PFSK-1 (cell line): ENCODE results near the gene AP2B1.

Experiments used
- FOXP2 ChIP-seq: optimal IDR thresholded peaks from 2 replicates; pipeline ENCODE3; 2011; ENCODE audit warnings: borderline replicate concordance, control low read depth, inconsistent platforms; ENCODE audit not compliant: insufficient read depth; ENCODE audit errors: extremely low read length, extremely low read depth
- POLR2AphosphoS5 ChIP-seq: IDR thresholded peaks from 2 replicates; pipeline ENCODE4 v1.6.1; 2012; ENCODE audit warnings: low read depth, mild to moderate bottlenecking, control low read depth, low read length, moderate library complexity
- SIN3A ChIP-seq: IDR thresholded peaks from 2 replicates; pipeline ENCODE4 v1.6.1; 2012; ENCODE audit warnings: mild to moderate bottlenecking, low read length, moderate library complexity, borderline replicate concordance; ENCODE audit not compliant: insufficient read depth
- TAF1 ChIP-seq: IDR thresholded peaks from 2 replicates; pipeline ENCODE4 v1.6.1; 2012; ENCODE audit warnings: low read length, control low read depth, borderline replicate concordance; ENCODE audit not compliant: insufficient read depth
- TF ChIP-seq, protein P1 (sequence below), 2 experiments: IDR thresholded peaks; 2 replicates each; pipeline versions ENCODE4 v1.6.1 to v1.8.0; 2011 to 2012; ENCODE audit warnings: low read depth in 2 of 2, low read length in 2 of 2, control low read depth in 1 of 2, inconsistent platforms in 1 of 2, mild to moderate bottlenecking in 1 of 2, moderate library complexity in 1 of 2; ENCODE audit not compliant: insufficient read depth in 1 of 2

The AP2B1 gene

GRCh38 chr17:35729405-35729833 is 142.3 kb downstream of the AP2B1 start:
- TF ChIP-seq SIN3A (no peak), FOXP2 (no peak), POLR2AphosphoS5 (no peak), TAF1 (no peak)
- TF ChIP-seq, protein P1, sequence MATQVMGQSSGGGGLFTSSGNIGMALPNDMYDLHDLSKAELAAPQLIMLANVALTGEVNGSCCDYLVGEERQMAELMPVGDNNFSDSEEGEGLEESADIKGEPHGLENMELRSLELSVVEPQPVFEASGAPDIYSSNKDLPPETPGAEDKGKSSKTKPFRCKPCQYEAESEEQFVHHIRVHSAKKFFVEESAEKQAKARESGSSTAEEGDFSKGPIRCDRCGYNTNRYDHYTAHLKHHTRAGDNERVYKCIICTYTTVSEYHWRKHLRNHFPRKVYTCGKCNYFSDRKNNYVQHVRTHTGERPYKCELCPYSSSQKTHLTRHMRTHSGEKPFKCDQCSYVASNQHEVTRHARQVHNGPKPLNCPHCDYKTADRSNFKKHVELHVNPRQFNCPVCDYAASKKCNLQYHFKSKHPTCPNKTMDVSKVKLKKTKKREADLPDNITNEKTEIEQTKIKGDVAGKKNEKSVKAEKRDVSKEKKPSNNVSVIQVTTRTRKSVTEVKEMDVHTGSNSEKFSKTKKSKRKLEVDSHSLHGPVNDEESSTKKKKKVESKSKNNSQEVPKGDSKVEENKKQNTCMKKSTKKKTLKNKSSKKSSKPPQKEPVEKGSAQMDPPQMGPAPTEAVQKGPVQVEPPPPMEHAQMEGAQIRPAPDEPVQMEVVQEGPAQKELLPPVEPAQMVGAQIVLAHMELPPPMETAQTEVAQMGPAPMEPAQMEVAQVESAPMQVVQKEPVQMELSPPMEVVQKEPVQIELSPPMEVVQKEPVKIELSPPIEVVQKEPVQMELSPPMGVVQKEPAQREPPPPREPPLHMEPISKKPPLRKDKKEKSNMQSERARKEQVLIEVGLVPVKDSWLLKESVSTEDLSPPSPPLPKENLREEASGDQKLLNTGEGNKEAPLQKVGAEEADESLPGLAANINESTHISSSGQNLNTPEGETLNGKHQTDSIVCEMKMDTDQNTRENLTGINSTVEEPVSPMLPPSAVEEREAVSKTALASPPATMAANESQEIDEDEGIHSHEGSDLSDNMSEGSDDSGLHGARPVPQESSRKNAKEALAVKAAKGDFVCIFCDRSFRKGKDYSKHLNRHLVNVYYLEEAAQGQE (IDR thresholded peaks at IDR 0.05; ENCODE audit: insufficient read depth in 1 of 2, low read depth in 2 of 2, low read length in 2 of 2): no peak

DNA sequence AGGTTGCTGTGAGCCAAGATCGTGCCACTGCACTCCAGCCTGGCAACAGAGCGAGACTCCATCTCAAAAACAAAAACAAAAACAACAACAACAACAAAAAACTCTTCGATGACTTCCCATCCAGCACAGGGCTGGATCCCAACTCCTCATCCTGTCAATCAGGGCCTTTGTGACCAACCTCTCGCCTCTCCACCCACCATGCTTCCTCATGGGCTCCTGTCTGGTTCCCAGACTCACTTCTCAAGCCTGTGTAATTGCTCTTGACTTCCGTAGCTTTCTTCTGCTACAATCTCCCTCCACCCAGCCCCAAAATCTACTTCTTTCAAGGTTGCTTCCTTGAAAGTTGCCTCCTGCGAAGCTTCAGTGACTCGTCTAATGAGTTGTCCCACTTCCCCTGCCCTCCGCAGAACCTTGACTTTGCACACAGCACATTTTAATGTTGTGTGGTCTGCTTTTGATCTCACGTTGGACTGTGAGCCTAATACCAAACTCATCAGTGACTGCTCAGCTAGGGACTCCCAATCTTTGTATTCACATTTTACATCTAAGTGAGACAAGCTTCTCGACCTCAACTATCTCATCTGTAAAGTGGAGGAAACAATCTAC is 143.4 kb downstream of the AP2B1 start:
- no peak for TF ChIP-seq POLR2AphosphoS5
- TF ChIP-seq SIN3A: no peak
- TF ChIP-seq, protein P1 (IDR thresholded peaks at IDR 0.05; ENCODE audit: insufficient read depth in 1 of 2, low read depth in 2 of 2, low read length in 2 of 2): no peak
- TF ChIP-seq TAF1: no peak
- TF ChIP-seq FOXP2: no peak

DNA sequence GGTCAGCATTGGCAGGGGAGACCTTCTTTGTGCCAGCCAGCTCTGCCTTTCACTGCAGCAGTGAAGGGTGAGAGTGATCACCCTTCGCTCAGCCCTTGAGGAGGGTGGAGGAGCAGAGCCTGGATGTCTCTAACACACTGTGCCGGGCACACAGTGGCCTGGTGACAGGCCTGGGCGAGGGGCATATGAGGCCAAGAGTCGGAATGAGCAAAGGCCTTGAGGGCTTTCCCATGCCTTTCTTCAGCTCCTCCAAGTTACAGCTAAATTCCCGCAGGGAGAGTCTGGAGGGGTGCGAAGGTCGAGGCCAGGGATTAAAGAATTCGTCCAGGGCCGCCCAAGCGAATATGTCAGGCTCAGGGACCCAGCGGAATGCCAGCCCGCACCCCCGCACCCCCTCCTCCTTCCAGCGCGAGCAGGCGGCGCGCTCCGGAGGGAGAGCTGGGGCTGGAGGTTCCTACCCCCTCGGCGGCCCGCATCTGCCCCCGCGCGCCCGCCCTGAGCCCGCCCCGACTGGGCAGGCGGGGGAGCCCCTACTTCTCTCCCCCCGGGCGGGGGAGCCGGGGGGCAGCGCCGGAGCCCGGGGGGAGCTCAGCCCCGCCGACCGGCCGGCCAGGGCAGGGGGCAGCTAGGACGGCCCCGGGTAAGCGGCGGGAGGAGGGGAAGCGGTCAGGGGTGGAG is 144.3 kb downstream of the AP2B1 start, which contains the start of gene RASL10B:
RASL10B (plus strand) TSS at position 401 of the 678 bp plus-strand sequence. CDS start 3,546 bp downstream, outside the sequence.
- TF ChIP-seq, protein P1 (IDR thresholded peaks at IDR 0.05; ENCODE audit: insufficient read depth in 1 of 2, low read depth in 2 of 2, low read length in 2 of 2): no peak
- TF ChIP-seq SIN3A (no peak), POLR2AphosphoS5 (no peak), FOXP2 (no peak), TAF1 (no peak)

DNA sequence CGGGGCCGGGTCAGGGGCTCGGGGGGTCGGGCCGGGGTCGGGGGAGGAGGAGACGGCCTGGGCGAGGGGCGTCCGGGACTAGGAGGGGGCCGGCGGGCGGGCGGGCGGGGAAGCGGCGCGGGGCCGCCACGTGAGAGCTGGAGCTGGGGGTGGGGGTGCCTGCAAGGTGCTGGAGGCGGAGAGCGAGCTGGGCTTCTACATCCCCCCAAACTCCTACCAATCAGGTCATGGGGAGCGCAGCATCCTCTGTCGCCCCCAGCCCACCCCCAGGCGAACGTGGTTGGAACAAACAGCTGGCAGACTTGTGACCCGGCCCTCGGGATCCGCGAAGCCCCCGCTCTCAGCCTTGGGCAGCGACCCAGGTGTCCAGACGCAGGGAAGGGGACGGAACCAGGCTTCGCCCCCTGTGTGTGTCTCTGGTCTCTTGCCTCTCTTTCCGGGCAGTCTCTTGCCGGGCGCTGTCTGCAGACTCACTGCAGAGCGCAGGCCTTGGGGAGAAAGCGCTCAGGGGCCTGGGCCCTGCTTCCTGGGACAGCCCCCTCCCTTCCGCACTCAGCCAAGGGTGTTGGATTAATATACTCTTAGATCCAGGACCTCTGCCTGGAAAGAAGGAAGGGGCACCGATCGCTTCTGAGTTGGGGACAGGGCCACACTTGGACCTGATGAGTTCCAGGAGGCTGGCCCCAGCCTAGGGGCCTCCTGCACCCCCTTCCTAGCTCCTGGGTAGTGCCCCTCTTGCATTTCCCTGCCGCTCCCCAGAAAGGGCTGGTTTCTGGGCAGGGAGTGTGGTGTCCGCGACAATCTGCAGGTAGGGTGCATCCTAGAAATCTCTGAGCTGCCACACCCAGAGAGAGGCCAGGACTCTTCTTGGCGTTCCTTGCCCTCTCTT is 145.0 kb downstream of the AP2B1 start:
- no peak for TF ChIP-seq POLR2AphosphoS5
- no peak for TF ChIP-seq SIN3A
- TF ChIP-seq, protein P1 (IDR thresholded peaks at IDR 0.05; ENCODE audit: insufficient read depth in 1 of 2, low read depth in 2 of 2, low read length in 2 of 2): no peak
- no peak for TF ChIP-seq FOXP2
- TF ChIP-seq TAF1: no peak
